Stomach smooth muscle (tissue), 2 donors: ENCODE results near the gene TMC6.
"Not testable (repeated sequence)": the region's sequence is repeated elsewhere in the genome, so short reads cannot be mapped to it uniquely, and the experiment has no call there.

ENCODE experiments used
- H3K27ac ChIP-seq: one replicate; pipeline ENCODE4 v1.7.0; 2013; ENCODE audit warnings: mild to moderate bottlenecking, low read length, inconsistent platforms
- H3K27me3 ChIP-seq, 2 donors: one replicate each; pipeline ENCODE4 v1.7.0; 2013; ENCODE audit warnings: low read length in 2 of 2; ENCODE audit not compliant: insufficient read depth in 2 of 2, control insufficient read depth in 1 of 2
- H3K36me3 ChIP-seq, 2 donors: one replicate each; pipeline ENCODE4 v1.7.0; 2013; ENCODE audit warnings: low read length in 2 of 2; ENCODE audit not compliant: control insufficient read depth in 2 of 2, insufficient read depth in 2 of 2
- H3K4me1 ChIP-seq: one replicate; pipeline ENCODE4 v1.7.0; 2013; ENCODE audit warnings: low read length; ENCODE audit not compliant: control insufficient read depth, insufficient read depth
- H3K4me3 ChIP-seq, 2 donors: one replicate each; pipeline ENCODE4 v1.7.0; 2013; ENCODE audit warnings: low read length in 2 of 2
- H3K9ac ChIP-seq, 2 donors: one replicate each; pipeline ENCODE4 v1.7.0; 2013; ENCODE audit warnings: low read length in 2 of 2, mild to moderate bottlenecking in 1 of 2
- H3K9me3 ChIP-seq, 2 donors: one replicate each; pipeline ENCODE4 v1.7.0; 2013; ENCODE audit warnings: low read length in 2 of 2; ENCODE audit not compliant: control insufficient read depth in 2 of 2
- donor health status: healthy.
- donor health status: Pancreatic carcinoma.

The TMC6 gene

DNA sequence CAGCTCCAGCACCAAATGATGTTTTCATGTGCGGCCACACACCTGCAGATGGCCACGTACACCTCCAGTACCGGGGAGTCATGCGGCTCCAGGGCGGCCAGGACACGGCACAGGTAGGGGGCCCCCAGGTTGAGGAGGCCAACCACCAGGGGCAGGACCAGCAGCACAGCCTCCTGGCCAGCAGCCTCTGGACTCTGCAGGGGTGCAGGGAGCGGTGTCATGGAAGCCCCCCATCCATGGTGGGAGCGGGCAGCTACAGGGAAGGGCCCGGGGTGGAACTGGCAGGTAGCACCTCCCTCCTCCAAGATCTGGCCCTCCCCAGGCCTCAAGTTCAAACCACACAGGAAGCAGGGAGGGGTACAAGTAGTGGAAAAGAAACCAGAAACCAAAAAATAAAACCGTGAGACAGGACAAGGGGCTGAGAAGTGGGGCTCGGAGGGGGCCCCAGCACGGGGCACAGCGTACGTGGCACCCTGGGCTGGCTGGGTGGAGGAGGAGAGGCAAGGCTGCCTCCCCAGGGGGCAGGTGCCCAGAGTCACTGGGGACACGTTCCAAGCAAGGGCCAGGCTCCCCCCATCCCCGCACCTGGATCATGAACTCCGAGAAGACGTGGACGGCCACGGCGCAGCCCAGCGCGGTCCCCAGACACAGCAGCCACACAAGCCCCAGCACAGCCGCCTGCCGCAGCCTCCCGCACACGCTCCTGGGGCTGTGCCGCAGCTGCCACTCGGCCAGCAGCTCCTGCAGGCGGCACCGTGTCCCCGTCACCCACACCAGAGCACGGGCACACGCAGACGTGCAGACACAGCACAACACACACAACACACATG lies 7.4 kb downstream of the TMC6 start:
- Histone ChIP-seq H3K27ac (no peak overlapping the region), H3K9me3 (no peaks in the 10 kb centered on the region), H3K9ac (no peak overlapping the region), H3K4me3 (no peak overlapping the region), H3K4me1 (peaks cover 10% of the 10 kb centered on the region), H3K27me3 (no peaks in the 10 kb centered on the region), H3K36me3 (no peaks in the 10 kb centered on the region)

DNA sequence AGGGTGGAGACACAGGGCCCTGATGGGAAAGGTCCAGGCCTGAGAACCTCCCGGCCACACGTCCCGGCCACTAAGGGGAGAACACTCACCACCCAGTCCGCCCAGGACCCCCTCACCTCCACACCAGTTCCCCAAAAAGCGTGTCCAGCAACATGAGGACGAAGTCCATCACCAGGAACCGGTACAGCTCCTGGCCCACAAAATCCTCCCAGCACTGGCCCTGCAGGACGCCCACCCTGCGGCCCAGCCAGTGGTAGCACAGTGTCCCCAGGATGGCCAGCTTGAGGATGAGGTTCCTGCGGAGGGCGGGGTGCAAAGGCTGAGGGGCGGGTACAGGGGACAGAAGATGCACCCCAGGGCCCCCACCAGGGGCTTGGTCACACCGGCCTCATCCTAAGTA lies 8.0 kb downstream of the TMC6 start:
- H3K9ac ChIP-seq: no peak overlapping the region
- no peak overlapping the region for H3K4me3 ChIP-seq
- no peaks in the 10 kb centered on the region for H3K27me3 ChIP-seq
- H3K36me3 ChIP-seq: no peaks in the 10 kb centered on the region
- no peak overlapping the region for H3K27ac ChIP-seq
- peaks cover 10% of the 10 kb centered on the region for H3K4me1 ChIP-seq
- H3K9me3 ChIP-seq: no peaks in the 10 kb centered on the region

DNA sequence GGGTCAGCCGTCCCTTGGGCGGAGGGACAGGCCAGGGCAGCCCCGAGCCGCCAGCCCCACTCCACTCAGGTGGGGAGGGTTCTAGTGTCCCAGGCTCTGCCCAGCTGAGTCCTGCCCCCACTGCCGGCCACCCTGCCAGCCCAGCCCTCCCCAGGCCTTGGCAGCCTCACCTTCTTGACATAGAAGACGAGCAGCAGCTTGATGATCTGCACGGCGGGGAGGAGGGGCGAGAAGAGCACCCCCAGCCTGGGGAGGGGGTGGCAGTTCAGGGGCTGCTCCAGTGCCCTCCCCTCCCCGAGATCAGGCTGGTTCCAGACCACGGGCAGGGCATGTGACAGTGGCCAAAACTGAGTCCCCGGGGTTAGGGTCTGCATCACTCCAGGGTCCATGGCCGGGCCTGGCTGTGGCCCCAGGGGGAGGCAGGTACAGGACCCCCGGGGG lies 9.7 kb downstream of the TMC6 start:
- Histone ChIP-seq H3K27me3 (peaks cover 0 to 1% of the 10 kb centered on the region in 2 donors), H3K4me3 (no peak overlapping the region), H3K9me3 (no peaks in the 10 kb centered on the region), H3K36me3 (no peaks in the 10 kb centered on the region), H3K9ac (no peak overlapping the region), H3K27ac (no peak overlapping the region), H3K4me1 (peaks cover 18% of the 10 kb centered on the region)

DNA sequence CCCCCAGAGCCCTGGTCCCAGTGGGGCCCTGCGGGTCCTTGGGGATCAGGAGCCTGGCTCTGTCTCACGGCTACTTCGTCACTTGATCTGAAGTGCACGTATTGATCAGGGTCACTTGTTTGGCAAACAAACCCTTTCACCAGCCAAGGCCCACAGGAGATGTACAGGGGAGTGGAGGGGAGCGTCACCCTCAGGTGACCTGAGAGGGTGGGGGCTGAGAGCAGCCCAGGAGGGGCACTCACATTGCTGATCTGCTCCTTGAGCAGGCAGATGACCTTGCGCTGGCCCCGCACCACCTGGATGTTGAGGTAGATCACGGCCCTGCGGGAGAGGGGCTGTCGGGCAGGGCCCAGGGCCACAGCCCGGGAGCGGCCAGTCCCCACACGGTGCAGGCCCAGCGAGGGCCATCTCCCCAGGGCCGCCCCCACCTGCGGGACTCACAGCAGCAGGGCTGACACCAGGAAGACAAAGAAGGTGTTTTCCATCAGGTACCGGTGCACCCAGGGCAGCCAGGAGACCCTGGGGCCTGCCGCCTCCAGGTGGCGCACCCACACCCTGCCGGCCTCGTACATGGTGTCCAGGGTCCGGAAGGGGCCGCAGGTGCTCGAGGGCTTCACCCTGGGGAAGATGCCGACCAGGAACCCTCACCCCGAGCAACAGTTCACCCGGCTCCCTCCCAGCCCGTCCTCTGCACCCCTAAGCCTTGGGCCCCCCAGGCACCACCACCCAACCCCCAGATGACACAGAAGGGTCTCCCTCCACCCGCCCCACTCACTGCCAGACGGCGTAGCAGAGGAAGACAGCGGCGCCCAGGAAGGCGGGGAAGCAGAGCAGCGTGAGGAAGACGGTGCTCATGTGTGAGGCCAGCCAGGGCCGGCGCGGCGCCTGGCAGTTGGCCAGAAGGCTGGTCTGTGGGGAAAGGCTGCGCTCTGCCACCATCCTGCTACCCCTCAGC lies 11.3 kb downstream of the TMC6 start:
- peaks cover 2 to 3% of the 10 kb centered on the region in 2 donors for H3K27me3 ChIP-seq
- no peaks in the 10 kb centered on the region for H3K36me3 ChIP-seq
- H3K9ac ChIP-seq: no peak overlapping the region
- no peak overlapping the region for H3K27ac ChIP-seq
- H3K4me3 ChIP-seq: peak overlapping the region in 1 of 2 donors; percentile 44
- H3K4me1 ChIP-seq: peaks cover 27% of the 10 kb centered on the region
- H3K9me3 ChIP-seq: no peaks in the 10 kb centered on the region

DNA sequence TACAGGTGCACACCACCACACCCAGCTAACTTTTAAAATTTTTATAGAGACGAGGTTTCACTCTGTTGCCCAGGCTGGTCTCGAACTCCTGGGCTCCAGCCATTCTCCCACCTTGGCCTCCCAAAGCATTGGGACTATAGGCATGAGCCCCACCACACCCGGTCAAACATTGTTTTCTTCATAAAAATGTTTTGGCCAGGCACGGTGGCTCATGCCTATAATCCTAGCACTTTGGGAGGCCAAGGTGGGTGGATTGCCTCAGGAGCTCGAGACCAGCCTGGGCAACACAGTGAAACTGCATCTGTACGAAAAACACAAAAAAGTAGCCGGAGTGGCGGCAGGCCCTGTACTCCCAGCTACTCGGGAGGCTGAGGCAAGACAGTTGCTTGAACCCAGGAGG lies 12.1 kb downstream of the TMC6 start:
- H3K9ac ChIP-seq: no peak overlapping the region
- no peaks in the 10 kb centered on the region for H3K9me3 ChIP-seq
- peaks cover 2 to 3% of the 10 kb centered on the region in 2 donors for H3K27me3 ChIP-seq
- H3K4me3 ChIP-seq: no peak overlapping the region
- H3K4me1 ChIP-seq: peaks cover 29% of the 10 kb centered on the region
- no peaks in the 10 kb centered on the region for H3K36me3 ChIP-seq
- no peak overlapping the region for H3K27ac ChIP-seq

DNA sequence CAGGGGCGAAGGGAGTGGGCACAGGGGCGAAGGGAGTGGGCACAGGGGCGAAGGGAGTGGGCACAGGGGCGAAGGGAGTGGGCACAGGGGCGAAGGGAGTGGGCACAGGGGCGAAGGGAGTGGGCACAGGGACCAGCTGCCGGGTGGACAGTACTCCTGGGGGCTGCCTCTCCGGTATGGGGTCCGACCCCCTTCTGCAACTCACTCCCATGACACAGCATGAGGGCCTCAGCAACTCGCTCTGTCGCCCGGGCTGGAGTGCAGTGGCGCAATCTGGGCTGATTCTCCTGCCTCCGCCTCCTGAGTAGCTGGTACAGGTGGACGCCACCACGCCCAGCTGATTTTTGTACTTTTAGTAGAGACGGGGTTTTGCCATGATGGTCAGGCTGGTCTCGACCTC lies 12.8 kb downstream of the TMC6 start:
- not testable (repeated sequence) for H3K4me3 ChIP-seq

DNA sequence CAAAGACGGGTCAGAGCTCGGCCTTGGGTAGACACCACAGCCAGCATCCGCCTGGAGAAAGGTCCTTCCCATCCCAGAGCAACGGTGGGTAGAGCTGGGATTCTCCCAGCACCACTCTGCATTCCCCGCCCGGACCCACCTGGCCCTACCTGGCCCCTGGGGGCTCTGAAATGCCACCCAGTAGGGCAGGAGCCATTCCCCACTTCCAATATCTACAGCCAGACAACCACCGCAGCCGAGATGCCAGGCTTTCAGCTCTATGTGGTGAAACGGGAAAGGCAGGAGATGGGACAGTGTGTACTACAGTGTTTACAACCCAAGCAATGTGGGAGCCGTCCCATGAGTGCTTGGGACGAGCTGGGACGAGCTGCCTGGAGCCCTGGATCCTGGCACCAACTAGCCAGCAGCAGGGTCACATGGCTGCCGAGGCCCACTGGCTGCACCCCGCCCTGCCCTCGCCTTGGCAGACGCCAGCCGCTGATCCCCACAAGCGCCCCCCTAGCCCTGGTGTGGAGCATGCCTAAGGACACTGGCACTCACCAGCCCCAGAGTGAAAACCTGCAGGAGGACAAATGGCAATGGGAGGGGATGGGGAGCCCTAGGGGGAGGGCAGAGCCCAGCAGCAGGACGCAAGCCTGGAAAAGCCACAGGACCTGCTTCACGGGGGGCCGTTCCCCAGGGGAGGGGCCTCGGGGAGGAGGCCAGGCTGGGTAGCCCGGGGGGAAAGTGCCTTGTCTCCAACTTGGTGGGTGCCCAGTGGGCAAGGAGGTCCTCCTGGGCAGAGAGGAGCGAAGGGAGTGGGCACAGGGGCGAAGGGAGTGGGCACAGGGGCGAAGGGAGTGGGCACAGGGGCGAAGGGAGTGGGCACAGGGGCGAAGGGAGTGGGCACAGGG lies 13.5 kb downstream of the TMC6 start:
- Histone ChIP-seq H3K27me3 (peaks cover 2 to 3% of the 10 kb centered on the region in 2 donors), H3K4me1 (peaks cover 29% of the 10 kb centered on the region), H3K9me3 (no peaks in the 10 kb centered on the region), H3K27ac (no peak overlapping the region), H3K36me3 (no peaks in the 10 kb centered on the region), H3K9ac (no peak overlapping the region), H3K4me3 (no peak overlapping the region)

More for the DNA sequence above, 12.8 kb downstream of the TMC6 start:
- H3K27me3 ChIP-seq, H3K9me3 ChIP-seq, H3K9ac ChIP-seq, H3K27ac ChIP-seq, H3K36me3 ChIP-seq: not testable (repeated sequence)
- peaks cover 29% of the 10 kb centered on the region for H3K4me1 ChIP-seq

DNA sequence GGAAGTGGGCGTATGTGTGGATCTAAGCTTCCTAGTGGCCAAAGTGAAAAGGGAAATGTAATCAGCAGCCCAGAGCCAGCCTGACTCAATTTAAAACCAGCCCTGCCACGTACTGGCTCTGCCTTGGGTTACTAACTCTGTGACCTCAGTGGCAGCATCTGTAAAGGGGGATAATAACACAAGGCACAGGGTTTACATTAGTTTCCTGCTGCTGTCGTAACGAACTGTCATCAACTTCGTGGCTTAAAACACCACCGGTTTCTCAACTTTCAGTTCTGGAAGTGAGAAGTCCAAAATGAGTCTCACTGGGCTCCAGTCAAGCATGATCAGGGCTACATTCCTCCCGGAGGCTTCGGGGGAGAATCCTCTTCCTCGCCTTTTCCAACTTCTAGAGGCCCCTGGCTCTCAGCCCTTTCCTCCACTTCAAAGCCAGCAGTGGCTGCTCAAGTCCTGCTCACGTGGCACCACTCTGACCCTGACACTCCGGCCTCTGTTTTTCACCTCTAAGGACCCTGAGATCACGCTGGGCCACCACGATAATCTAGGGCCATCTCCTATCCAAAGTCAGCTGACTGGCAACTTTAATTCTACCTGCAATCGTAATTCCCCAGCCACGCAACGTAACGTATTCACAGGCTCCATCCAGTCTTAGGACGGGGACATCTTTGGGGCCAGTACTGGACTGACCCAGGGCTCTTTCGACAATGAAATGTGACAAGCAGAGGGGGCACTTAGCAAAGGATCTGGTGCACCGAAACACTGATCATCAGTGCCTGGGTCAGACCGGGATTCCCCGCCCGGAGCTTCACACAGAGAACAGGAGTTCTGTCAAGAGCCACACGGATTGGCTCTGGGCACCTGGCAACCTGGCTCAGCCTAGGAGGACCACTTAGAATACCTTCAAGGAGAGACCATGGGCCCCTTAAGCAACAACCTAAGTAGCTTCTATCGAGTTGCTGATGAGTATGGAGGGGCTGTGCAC lies 14.5 kb downstream of the TMC6 start:
- H3K27me3 ChIP-seq: peaks cover 2 to 3% of the 10 kb centered on the region in 2 donors
- H3K27ac ChIP-seq: no peak overlapping the region
- H3K9ac ChIP-seq: no peak overlapping the region
- H3K4me1 ChIP-seq: peaks cover 29% of the 10 kb centered on the region
- no peaks in the 10 kb centered on the region for H3K36me3 ChIP-seq
- H3K9me3 ChIP-seq: no peaks in the 10 kb centered on the region
- H3K4me3 ChIP-seq: no peak overlapping the region

DNA sequence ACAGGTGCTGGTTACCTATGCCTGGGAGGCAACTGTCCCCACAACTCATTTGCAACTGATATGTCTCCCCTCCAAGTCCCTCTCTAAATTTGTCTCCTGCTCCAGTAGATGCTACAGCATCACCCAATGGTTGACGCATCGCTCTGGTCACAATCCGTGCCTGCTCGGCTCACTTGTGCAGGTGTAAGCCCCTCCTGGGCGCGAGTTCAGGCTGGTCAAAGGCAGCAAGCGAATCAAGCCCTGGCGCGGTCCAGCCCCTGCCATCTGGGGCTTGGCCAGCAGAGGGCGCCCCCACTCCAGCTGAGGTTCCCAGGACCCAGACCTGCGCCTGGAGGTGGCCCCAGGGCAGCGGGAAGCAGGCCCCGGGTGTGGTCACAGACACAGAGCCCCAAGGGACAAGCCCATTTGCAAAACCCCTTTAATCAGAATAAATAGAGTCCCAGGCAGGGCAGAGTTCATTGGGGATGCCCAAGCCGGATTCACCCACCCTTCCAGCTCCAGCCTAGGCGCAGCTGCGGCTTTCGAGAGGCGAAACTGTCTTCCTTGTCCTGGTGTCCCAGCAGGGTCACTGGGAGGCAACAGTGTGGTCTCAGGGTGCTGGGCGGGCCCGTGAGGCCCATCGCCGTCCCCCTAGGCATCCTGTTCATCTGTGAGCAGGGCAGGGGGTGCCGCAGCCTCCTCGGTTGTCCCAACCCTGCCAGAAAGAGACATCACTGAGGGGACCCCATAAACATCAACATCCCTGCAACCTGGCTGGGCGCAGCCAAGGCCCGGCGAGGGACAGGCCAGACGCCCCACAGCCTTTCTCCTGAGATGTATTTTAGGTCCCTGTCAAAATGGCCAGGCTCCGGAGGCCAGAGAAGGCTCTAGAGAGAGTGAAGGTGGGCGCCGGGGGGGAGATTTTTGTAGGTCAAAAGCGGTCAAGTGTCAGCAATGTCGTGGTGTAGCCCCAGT lies 15.8 kb downstream of the TMC6 start:
- H3K9ac ChIP-seq: peak overlapping the region in 1 of 2 donors; percentile 29
- H3K36me3 ChIP-seq: peaks cover 0 to 1% of the 10 kb centered on the region in 2 donors
- H3K4me1 ChIP-seq: peaks cover 27% of the 10 kb centered on the region
- peaks cover 2 to 3% of the 10 kb centered on the region in 2 donors for H3K27me3 ChIP-seq
- H3K27ac ChIP-seq: no peak overlapping the region
- peak overlapping the region in 1 of 2 donors; percentile 44 for H3K4me3 ChIP-seq
- no peaks in the 10 kb centered on the region for H3K9me3 ChIP-seq
